ENCODE results near the gene DCAF11.

GRCh38 chr14:24127673-24128072, 13.1 kb downstream of the DCAF11 start:
- TF ChIP-seq CTCF (IDR thresholded peaks at IDR 0.05) (no peak), POLR2A (IDR thresholded peaks at IDR 0.05) (no peak)

Data from uterus (tissue), 2 donors.